Cardiac muscle cell (in vitro differentiated cells and primary cell): ENCODE results near the gene SIRPB2. TPM values are rescaled to one million over a fixed set of nuclear protein-coding genes. Genes with fewer than 3 reads are reported as not detected.
A peak's percentile ranks its signal among the peaks of the same experiment; 100 is the strongest.

Experiments
- DNase-seq, 2 donors: peaks; one replicate each; pipeline versions ENCODE4 v3.0.0 to v3.0.0-alpha.2; 2010 to 2017; ENCODE audit warnings: low read depth in 1 of 2, low spot score in 1 of 2
- H3K27ac ChIP-seq: fragments of 200-600 bp; sonication (generic); 2 replicates; pipeline ENCODE4 v1.5.1; 2016
- H3K27me3 ChIP-seq: fragments of 200-600 bp; sonication (generic); 2 replicates; pipeline ENCODE4 v1.6.0; 2016; ENCODE audit warnings: control low read depth
- H3K36me3 ChIP-seq: fragments of 200-600 bp; sonication (generic); 2 replicates; pipeline ENCODE4 v1.5.1; 2016; ENCODE audit warnings: control low read depth
- H3K4me1 ChIP-seq: fragments of 200-600 bp; sonication (generic); 2 replicates; pipeline ENCODE4 v1.8.1; 2017; ENCODE audit warnings: low read depth, mild to moderate bottlenecking, mixed run types
- H3K4me3 ChIP-seq: fragments of 200-600 bp; sonication (generic); 2 replicates; pipeline ENCODE4 v1.5.1; 2016; ENCODE audit warnings: mild to moderate bottlenecking
- H3K9me3 ChIP-seq: fragments of 200-600 bp; sonication (generic); 2 replicates; pipeline ENCODE4 v1.5.1; 2017; ENCODE audit warnings: low read depth, mild to moderate bottlenecking, control low read depth
- polyA plus RNA-seq: library from polyadenylated mRNA; unstranded; fragments of >200 nt; fragmentation: Nextera tagmentation; extraction: Ambion mirVana; gene quantifications from 2 replicates; pipeline ENCODE4 v1.2.1, GENCODE V29; 2016
- total RNA-seq: library from RNA; depleted of rRNA; stranded (reverse); fragments of >200 nt; gene quantifications from 2 replicates; pipeline ENCODE4 v1.2.3, GENCODE V29; 2016
- TF ChIP-seq, protein P1 (sequence below): IDR thresholded peaks from 2 replicates; pipeline ENCODE4 v1.5.1; 2012; ENCODE audit warnings: low read depth, mild to moderate bottlenecking, low read length

SIRPB2 gene
- total and polyA plus RNA-seq, 2 experiments from 2014 or later: not detected

- Histone ChIP-seq H3K4me3 (no peak overlapping the region), H3K27me3 (no peaks in the 10 kb centered on the region), H3K9me3 (no peaks in the 10 kb centered on the region), H3K36me3 (peaks cover 47% of the 10 kb centered on the region), H3K27ac (no peak overlapping the region), H3K4me1 (no peaks in the 10 kb centered on the region)
- no peak for DNase-seq
- TF ChIP-seq, protein P1, sequence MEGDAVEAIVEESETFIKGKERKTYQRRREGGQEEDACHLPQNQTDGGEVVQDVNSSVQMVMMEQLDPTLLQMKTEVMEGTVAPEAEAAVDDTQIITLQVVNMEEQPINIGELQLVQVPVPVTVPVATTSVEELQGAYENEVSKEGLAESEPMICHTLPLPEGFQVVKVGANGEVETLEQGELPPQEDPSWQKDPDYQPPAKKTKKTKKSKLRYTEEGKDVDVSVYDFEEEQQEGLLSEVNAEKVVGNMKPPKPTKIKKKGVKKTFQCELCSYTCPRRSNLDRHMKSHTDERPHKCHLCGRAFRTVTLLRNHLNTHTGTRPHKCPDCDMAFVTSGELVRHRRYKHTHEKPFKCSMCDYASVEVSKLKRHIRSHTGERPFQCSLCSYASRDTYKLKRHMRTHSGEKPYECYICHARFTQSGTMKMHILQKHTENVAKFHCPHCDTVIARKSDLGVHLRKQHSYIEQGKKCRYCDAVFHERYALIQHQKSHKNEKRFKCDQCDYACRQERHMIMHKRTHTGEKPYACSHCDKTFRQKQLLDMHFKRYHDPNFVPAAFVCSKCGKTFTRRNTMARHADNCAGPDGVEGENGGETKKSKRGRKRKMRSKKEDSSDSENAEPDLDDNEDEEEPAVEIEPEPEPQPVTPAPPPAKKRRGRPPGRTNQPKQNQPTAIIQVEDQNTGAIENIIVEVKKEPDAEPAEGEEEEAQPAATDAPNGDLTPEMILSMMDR: no peak
Measured at GRCh38 chr20:1457992-1458391, 33.2 kb downstream of the SIRPB2 start.

- Histone ChIP-seq H3K4me3 (no peak overlapping the region), H3K4me1 (no peaks in the 10 kb centered on the region), H3K9me3 (no peaks in the 10 kb centered on the region), H3K27me3 (no peaks in the 10 kb centered on the region), H3K27ac (no peak overlapping the region), H3K36me3 (peaks cover 64% of the 10 kb centered on the region)
- TF ChIP-seq, protein P1: no peak
- peak in 1 of 2 donors; percentile 63 for DNase-seq
Measured at GRCh38 chr20:1456300-1456699, 34.9 kb downstream of the SIRPB2 start.

DNA sequence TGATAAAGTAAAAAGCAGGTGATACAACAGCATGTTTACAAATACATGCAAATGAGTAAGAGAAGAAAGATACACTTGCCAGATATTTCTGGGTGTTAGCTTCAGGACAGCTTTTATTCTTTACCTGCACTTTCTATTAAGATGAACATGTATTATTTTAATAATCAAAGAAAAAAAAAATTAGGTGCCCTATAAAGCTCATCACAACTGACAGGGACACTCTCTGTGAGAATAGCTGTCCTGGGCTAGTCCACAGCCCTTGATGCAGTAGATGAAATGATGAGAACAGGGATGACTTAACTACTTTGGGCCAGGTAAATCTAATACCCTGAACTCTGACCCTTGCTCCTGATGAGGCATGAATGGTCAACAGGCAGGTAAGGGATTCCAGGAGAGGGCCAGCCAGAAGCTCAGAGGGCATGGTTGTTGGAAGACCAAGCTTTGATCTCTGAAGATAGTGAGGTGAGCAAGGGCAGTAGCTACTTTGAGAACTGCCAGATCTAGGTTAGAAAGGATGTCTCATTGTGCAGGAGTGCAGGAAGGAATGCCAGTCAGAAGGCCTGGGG, 40.2 kb downstream of the SIRPB2 start:
- no peaks in the 10 kb centered on the region for H3K27me3 ChIP-seq
- H3K4me3 ChIP-seq: no peak overlapping the region
- no peaks in the 10 kb centered on the region for H3K9me3 ChIP-seq
- no peaks in the 10 kb centered on the region for H3K4me1 ChIP-seq
- DNase-seq: no peak
- no peak overlapping the region for H3K27ac ChIP-seq
- TF ChIP-seq, protein P1: no peak
- peaks cover 76% of the 10 kb centered on the region for H3K36me3 ChIP-seq

DNA sequence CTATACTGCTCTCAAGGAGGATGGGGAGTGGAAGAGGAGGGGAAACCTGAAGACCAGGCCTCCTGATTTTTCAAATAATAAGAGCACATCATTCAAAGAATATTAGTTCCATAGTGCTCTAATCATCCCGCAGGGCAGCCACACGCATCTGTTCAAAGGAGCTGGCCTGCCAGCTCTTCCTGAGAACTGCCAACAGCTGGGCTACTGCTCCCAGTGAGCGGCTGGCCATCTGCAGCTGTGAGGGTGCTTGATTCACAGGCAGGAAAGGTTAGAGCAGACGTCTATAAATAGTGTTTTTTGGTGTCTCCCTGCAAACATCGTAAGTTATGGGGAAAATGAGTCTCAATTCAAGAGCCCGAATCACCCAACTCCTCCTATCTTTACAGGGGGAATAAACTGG, 41.9 kb downstream of the SIRPB2 start:
- no peaks in the 10 kb centered on the region for H3K4me1 ChIP-seq
- TF ChIP-seq, protein P1: no peak
- no peak overlapping the region for H3K27ac ChIP-seq
- H3K36me3 ChIP-seq: peaks cover 82% of the 10 kb centered on the region
- H3K4me3 ChIP-seq: no peak overlapping the region
- DNase-seq: no peak
- no peaks in the 10 kb centered on the region for H3K27me3 ChIP-seq
- H3K9me3 ChIP-seq: no peaks in the 10 kb centered on the region

DNA sequence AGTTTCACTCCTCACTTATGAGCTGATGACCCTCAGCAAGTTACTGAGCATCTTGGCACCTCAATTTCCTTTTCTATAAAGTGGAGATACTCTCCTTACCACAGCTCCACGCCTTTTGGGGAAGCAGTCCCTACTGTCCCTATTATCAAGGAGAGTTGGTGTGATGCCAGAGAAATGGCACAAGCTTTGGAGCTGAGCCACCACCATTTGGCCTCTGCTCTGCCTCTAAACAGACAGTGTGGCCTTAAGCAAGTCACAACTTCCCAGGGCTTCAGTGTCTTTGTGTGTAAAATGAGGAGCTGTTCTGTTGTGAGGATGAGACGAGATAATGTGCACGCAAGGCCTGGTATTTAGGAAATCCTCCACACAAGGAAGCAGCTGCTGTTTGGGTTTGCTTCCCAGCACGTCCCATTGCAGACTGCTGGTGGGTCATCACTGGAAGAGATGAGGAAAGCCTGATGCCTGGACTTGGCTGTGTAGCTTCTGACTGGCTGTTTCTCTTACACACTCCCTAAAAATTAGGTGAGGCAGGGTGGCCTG, 43.1 kb downstream of the SIRPB2 start:
- no peaks in the 10 kb centered on the region for H3K4me1 ChIP-seq
- H3K9me3 ChIP-seq: no peaks in the 10 kb centered on the region
- no peak overlapping the region for H3K27ac ChIP-seq
- no peak overlapping the region for H3K4me3 ChIP-seq
- peaks cover 82% of the 10 kb centered on the region for H3K36me3 ChIP-seq
- TF ChIP-seq, protein P1: no peak
- no peak for DNase-seq
- no peaks in the 10 kb centered on the region for H3K27me3 ChIP-seq
